KG1 (cell line): Measurements from ENCODE around the gene PARP15.

Experiments used
- DNase-seq: peaks from one replicate; lab custom pipeline; 2025; lab: John Stamatoyannopoulos, UW

The PARP15 gene

GRCh38 chr3:122572940-122573412 lies 4.5 kb upstream of the PARP15 start:
- DNase-seq, result no peak

- no peak for DNase-seq
These were observed 1.1 kb upstream of the PARP15 start for GRCh38 chr3:122576174-122576940.

GRCh38 chr3:122578069-122578740 lies 755 bp downstream of the PARP15 start:
- DNase-seq, result no peak

- DNase-seq, result no peak
These were observed 3.0 kb downstream of the PARP15 start for GRCh38 chr3:122580470-122580869.

- DNase-seq, result no peak
These were observed 4.2 kb downstream of the PARP15 start for GRCh38 chr3:122581622-122582021.

- DNase-seq, result no peak
These were observed 4.9 kb downstream of the PARP15 start for GRCh38 chr3:122582390-122582789.

- no peak for DNase-seq
These were observed 8.6 kb downstream of the PARP15 start for GRCh38 chr3:122586098-122586497.

GRCh38 chr3:122586773-122587485 lies 9.5 kb downstream of the PARP15 start:
- no peak for DNase-seq

GRCh38 chr3:122587572-122587971 lies 10.1 kb downstream of the PARP15 start:
- no peak for DNase-seq

- no peak for DNase-seq
These were observed 11.8 kb downstream of the PARP15 start for GRCh38 chr3:122589297-122589696.

- no peak for DNase-seq
These were observed 13.2 kb downstream of the PARP15 start for GRCh38 chr3:122590610-122591009.

GRCh38 chr3:122594025-122594424 lies 16.6 kb downstream of the PARP15 start:
- DNase-seq, result no peak

GRCh38 chr3:122598151-122598550 lies 20.7 kb downstream of the PARP15 start:
- DNase-seq, result no peak

GRCh38 chr3:122598556-122598955 lies 21.1 kb downstream of the PARP15 start:
- DNase-seq, result no peak

- DNase-seq, result no peak
These were observed 24.7 kb downstream of the PARP15 start for GRCh38 chr3:122602011-122602710.

GRCh38 chr3:122603056-122603455 lies 25.6 kb downstream of the PARP15 start:
- no peak for DNase-seq

- DNase-seq, result no peak
These were observed 28.9 kb downstream of the PARP15 start for GRCh38 chr3:122606330-122606729.

- no peak for DNase-seq
These were observed 31.5 kb downstream of the PARP15 start for GRCh38 chr3:122608916-122609315.

- no peak for DNase-seq
These were observed 32.5 kb downstream of the PARP15 start for GRCh38 chr3:122609798-122610559.

GRCh38 chr3:122612696-122613095 lies 35.2 kb downstream of the PARP15 start:
- DNase-seq, result no peak

GRCh38 chr3:122615303-122615702 lies 37.9 kb downstream of the PARP15 start:
- DNase-seq, result no peak
